HG03558 (cell line): ENCODE measurements around the gene SDHAF4.
"Not testable (repeated sequence)": the region's sequence is repeated elsewhere in the genome, so short reads cannot be mapped to it uniquely, and the experiment has no call there.

ENCODE experiments used
- ATAC-seq: cut with Tn5 transposase; IDR thresholded peaks from one replicate; pipeline ENCODE4 v1.9.1; 2021; ENCODE audit warnings: moderate number of reproducible peaks; ENCODE audit not compliant: unreplicated experiment; ENCODE audit errors: extremely low read depth

SDHAF4 gene

DNA sequence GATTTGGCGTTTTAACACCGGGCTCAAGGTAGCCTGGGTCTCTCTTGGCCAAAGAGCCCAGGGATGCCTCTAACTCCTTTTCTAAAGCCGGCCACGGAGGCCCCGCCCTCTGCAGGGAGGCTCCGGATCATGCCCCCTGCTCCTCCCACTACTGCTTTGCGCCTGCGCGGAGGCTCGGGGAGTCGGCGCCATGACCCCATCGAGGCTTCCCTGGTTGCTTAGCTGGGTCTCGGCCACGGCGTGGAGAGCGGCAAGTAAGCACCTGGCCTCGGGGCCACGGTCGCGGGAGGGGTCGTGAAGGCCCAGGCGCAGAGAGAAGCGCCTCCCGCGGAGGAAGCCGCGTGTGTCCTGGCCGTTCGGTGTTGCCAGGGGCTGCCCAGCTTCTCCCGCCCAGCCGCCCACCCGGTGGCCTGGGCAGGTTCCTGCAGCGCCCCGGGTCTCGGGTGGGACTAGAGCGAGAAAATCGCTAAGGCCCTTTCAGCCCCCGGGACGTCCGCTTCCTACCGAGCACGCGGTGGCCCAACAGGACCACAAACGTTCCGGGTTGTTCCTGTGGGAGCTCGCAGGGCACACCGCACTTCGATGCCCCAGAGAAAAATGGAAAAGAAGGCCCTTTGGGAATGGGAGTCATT lies at the start of gene SDHAF4:
Gene SDHAF4 (plus strand): TSS at position 180 of the 632 bp plus-strand sequence. CDS start 11 bp downstream, at position 191.
- ATAC-seq: peak; percentile 98

DNA sequence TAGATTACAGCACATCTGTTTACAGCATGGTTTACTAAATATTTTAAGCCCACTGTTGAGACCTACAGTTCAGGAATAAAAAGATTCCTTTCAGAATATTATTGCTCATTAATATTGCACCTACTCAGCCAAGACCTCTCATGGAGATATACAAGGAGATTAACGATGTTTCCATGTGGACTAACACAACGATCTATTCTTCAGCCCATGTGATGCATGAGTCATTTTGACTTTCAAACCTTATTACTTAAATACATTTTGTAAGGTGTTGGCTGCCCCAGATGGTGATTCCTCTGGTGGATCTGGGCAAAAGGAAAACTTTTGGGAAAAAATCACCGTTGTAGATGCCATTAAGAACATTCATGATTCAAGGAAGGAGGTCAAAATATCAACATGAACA lies 48.0 kb upstream of the SDHAF4 start:
- ATAC-seq: no peak

DNA sequence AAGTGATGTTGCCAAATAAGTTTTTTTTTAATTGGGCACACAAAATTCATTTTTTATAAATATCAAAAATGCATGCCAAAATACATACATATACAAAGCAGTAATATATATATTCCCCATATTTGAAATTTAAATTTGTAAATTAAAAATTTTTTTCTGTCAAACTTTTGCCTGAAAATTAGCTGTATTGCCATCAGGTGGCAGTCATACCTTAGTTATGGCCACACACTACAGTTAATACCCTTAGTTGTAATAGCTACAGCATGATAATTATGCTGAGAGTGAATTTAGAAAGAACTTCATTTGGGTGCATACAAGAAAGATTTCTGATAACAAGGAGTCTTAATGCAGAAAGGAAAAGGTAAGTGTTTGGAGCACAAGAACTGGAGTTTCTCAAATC lies 46.2 kb upstream of the SDHAF4 start:
- ATAC-seq: no peak

DNA sequence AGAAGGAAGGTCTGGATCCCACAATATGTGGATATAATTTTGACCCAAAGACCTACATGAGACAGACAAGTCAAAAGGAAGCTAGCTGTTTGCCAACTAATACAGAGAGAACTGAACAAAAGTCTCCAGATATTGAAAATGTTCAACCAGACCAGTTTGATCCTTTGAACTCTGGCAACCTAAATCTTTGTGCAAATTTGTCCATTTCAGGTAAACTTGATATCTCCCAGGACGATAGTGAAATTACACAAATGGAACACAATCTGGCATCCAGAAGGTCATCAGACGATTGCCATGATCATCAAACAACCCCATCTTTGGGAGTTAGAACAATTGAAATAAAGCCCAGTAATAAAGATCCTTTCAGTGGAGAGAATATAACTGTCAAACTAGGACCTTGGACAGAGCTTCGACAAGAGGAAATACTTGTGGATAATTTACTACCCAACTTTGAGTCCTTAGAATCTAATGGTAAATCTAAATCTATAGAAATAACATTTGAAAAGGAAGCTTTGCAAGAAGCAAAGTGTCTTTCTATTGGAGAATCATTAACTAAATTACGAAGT lies 41.9 kb upstream of the SDHAF4 start:
- ATAC-seq: no peak

GRCh38 chr6:70527071-70527737 lies 39.5 kb upstream of the SDHAF4 start:
- ATAC-seq: no peak

GRCh38 chr6:70530023-70530422 lies 36.7 kb upstream of the SDHAF4 start:
- no peak for ATAC-seq

DNA sequence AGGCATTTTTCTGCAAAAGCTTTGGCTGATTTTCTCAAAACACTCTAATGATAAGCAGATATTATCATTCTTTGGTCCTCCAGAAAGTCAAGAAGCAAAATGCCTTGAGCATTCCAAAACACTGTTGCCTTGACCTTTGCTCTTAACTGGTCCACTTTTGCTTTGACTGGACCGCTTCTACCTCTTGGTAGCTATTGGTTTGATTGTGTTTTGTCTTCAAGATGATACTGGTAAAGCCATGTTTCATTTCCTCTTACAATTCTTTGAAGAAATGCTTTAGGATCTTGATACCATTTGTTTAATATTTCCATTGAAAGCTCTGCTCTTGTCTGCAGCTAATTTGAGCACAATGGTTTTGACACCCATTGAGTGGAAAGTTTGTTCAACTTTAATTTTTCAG lies 35.6 kb upstream of the SDHAF4 start:
- ATAC-seq: no peak

DNA sequence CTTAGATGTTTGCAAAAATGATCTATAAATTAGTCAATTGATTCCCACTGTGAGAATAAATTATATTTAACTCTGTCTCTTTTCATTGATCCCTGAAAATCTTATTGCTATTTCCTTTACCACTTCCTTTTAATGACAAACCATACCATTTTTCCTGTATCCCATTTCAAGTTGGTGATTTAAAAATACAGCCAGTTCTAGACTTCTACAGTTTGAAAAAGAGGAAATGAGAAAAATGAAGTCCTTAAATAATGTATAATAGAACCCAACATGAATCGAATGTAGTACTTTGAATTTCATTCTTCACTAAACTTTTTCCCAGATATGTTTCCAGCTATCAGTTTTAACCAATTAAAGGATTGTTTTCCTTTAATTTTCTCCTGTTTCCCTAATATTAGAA lies 29.5 kb upstream of the SDHAF4 start:
- ATAC-seq: no peak

DNA sequence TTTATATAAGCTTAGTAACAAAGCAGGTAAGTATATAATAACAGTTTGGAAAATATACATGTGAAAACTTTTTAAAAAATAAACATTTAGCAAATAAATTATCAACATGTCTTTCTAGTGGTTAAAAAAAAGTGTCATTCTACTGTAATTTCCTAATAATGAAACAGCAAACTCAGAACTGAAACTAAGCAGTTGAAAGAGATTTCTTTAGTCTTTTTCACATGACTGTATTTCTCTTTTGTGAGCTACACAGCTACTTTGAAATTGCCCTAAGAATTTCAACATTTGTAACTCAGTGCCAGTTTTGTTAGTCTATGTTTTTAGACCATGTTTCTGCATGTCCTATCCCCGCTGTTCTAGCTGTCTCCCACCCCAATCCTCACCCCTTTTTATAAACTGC lies 28.4 kb upstream of the SDHAF4 start:
- ATAC-seq: peak; percentile 60

DNA sequence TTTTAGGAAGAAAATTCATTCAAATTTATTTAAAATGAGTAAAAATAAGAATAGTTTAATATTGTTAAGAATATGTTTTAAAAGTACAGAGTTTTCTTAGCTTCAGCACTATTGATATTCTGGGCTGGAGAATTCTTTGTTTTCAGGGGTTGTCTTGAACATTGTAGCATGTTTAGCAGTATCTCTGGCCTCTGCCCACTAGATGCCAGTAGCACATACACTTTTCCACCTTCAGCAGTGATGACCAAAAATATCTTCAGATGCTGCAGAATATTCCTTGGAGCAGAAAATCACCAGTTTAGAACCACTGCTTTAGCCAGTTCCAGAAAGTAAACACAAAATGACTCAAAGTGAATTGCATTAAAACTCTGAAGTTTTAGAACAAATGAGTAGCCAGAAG lies 19.4 kb upstream of the SDHAF4 start:
- ATAC-seq: no peak

- no peak for ATAC-seq
Observed at GRCh38 chr6:70547905-70548304, 18.8 kb upstream of the SDHAF4 start.

DNA sequence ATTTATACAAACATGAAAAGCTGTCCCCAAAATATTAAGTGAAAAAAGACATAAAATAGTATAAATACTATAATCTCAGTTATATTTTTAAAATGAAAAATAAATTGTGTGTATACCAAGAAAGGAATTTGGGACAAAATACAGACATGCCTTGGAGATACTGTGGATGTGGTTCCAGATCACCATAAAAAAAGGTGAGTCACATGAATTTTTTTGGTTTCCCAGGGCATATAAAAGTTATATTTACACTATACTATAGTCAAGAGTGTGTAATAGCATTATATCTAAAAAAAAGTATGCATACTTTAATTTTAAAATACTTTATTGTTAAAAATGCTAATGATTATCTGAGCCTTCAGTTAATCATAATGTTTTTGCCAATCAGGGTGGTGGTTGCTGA lies 17.4 kb upstream of the SDHAF4 start:
- no peak for ATAC-seq

- no peak for ATAC-seq
Observed at GRCh38 chr6:70551566-70551965, 15.2 kb upstream of the SDHAF4 start.

DNA sequence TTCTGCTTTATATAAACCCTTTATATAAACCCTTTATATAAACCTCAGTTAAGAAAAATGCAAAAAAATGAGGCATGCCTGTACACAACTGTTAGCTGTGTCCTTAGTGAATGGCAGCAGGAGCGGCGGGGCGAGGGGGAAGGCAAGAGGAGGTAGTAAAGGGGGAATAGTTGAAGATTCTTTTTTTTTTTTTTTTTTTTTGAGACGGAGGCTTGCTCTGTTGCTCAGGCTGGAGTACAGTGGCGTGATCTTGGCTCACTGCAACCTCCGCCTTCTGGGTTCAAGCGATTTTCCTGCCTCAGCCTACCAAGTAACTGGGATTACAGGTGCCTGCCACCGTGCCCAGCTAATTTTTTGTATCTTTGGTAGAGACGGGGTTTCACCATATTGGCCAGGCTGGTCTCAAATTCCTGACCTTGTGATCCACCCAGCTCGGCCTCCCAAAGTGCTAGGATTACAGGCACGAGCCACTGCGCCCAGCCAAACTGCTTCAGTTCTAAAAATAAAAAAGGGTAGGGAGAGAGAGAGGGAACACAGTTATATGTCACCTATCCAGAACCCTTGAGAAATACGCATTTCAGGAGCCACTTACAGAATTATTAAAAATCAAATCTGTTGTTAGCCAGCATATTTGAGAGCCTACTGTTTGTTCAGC lies 14.3 kb upstream of the SDHAF4 start:
- not testable (repeated sequence) for ATAC-seq

- ATAC-seq: no peak
Observed at GRCh38 chr6:70552974-70553373, 13.8 kb upstream of the SDHAF4 start.

- no peak for ATAC-seq
Observed at GRCh38 chr6:70557998-70558397, 8.7 kb upstream of the SDHAF4 start.

DNA sequence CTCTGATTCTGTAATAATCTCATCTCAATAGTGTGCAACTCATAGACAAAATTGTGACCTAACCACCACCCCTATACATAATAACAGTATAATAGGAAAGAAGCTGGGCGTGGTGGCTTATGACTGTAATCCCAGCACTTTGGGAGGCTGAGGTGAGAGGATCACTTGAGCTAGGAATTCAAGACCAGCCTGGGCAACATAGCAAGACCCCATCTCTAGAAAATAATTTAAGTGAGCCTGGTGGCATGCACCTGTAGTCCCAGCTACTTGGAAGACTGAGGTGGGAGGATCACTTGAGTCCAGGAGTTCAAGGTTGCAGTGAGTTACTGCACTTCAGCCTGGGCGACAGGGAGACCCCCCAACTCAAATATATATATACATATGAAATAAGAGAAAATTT lies 4.3 kb upstream of the SDHAF4 start:
- not testable (repeated sequence) for ATAC-seq

DNA sequence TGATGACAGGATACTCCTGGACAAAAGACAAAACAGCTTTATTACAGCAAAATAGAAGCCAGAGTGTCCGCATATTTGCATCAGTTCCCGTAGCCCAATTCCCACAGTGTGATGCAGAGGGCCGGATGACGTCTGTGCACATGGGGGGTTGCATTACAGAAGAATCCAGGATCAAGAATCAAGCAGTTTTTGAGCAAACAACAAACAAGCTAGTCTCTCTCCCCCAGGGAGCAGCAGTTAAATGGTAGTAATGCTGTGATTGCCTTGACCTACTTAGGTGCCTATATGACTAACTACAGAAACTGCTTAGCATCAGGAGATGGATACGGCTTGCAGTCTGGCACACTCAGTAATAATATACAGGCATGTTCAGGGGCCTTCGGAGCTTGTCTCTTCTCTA lies 3.2 kb upstream of the SDHAF4 start:
- ATAC-seq: no peak

DNA sequence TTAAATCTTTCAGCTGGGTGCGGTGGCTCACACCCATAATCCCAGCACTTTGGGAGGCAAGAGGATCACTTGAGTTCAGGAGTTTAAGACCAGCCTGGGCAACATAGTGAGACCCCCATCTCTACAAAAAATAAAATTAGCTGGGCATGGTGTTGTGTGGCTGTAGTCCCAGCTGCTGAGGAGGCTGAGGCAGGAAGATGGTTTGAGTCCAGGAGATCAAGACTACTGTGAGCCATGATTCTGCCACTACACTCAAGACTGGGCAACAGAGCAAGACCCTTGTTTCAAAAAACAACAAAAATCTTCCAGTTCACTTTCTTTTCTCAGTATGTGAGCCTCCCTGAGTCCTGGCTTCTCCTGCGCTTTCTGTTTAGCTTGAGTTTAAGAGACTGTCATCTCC lies 7.9 kb downstream of the SDHAF4 start:
- ATAC-seq: no peak

- ATAC-seq: no peak
Observed at GRCh38 chr6:70575899-70576495, 9.3 kb downstream of the SDHAF4 start.

DNA sequence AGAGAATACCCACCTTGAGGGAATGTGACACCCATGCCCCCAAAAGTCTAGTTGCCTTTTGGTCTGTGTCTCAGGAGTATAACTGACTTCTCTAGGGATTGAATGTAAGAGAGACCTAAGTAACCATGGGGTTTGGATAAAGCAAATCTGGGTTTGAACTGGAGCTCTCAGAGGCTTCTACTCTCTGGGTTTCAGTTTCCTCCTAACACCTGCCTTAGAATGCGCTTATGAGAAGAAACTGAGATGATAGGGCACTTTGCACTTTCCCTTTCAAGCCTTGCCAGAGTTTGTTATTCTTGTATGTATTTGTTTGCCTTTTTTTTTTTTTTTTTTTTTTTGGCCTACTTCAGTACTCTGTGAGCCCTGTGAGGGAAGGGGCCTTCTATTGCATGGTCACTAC lies 19.4 kb downstream of the SDHAF4 start:
- peak; percentile 86 for ATAC-seq
